HL-60 (cell line): Measurements from ENCODE around the gene HOXD1.

ENCODE experiments used
- CTCF ChIP-seq: IDR thresholded peaks from one replicate; pipeline ENCODE4 v1.5.1; 2011; ENCODE audit warnings: low read length, control low read depth, inconsistent platforms; ENCODE audit not compliant: insufficient read depth
- GABPA ChIP-seq: IDR thresholded peaks from 2 replicates; pipeline ENCODE4 v1.6.1; 2012; ENCODE audit warnings: low read depth
- POLR2AphosphoS5 ChIP-seq: IDR thresholded peaks from 2 replicates; pipeline ENCODE4 v1.6.1; 2012; ENCODE audit warnings: low read depth
- REST ChIP-seq: IDR thresholded peaks from 2 replicates; pipeline ENCODE4 v1.6.1; 2012; ENCODE audit warnings: low read depth; ENCODE audit not compliant: insufficient replicate concordance
- SPI1 ChIP-seq: IDR thresholded peaks from 2 replicates; pipeline ENCODE4 v1.6.1; 2012; ENCODE audit warnings: low read depth, mild to moderate bottlenecking, borderline replicate concordance

- TF ChIP-seq CTCF (no peak), POLR2AphosphoS5 (no peak), GABPA (no peak), REST (no peak), SPI1 (no peak)
Measured at GRCh38 chr2:176239031-176239430, 50.6 kb downstream of the HOXD1 start.
